ENCODE results near the gene LDHAL6B.
A peak's percentile ranks its signal among the peaks of the same experiment; 100 is the strongest.
"Not testable (repeated sequence)": the region's sequence is repeated elsewhere in the genome, so short reads cannot be mapped to it uniquely, and the experiment has no call there.

The LDHAL6B gene

GRCh38 chr15:59206623-59207183, at the start of gene LDHAL6B:
TSS of gene LDHAL6B (plus strand) at chr15:59206843. CDS start at chr15:59206941, 98 bp downstream.
- no peak for TF ChIP-seq CTCF (conservative IDR thresholded peaks at IDR 0.05; ENCODE audit: control insufficient read depth, insufficient read depth, low read depth, low read length)
- DNase-seq (ENCODE audit: low read depth) = no peak
- no peak within 1 kb of the TSS for H3K4me3 ChIP-seq (ENCODE audit: control insufficient read depth, low read depth, low read length)

- H3K4me3 ChIP-seq (ENCODE audit: control insufficient read depth, low read depth, low read length) = no peak overlapping the region
- no peak for DNase-seq (ENCODE audit: low read depth)
- TF ChIP-seq CTCF (conservative IDR thresholded peaks at IDR 0.05; ENCODE audit: control insufficient read depth, insufficient read depth, low read depth, low read length) = no peak
Measured at GRCh38 chr15:59157396-59157795, 49.2 kb upstream of the LDHAL6B start.

GRCh38 chr15:59157840-59158700, 48.6 kb upstream of the LDHAL6B start:
- TF ChIP-seq CTCF (conservative IDR thresholded peaks at IDR 0.05; ENCODE audit: control insufficient read depth, insufficient read depth, low read depth, low read length) = no peak
- DNase-seq (ENCODE audit: low read depth) = no peak
- H3K4me3 ChIP-seq (ENCODE audit: control insufficient read depth, low read depth, low read length) = no peak overlapping the region

- TF ChIP-seq CTCF (conservative IDR thresholded peaks at IDR 0.05; ENCODE audit: control insufficient read depth, insufficient read depth, low read depth, low read length) = no peak
- no peak for DNase-seq (ENCODE audit: low read depth)
- no peak overlapping the region for H3K4me3 ChIP-seq (ENCODE audit: control insufficient read depth, low read depth, low read length)
Measured at GRCh38 chr15:59158701-59159034, 48.0 kb upstream of the LDHAL6B start.

- no peak for TF ChIP-seq CTCF (conservative IDR thresholded peaks at IDR 0.05; ENCODE audit: control insufficient read depth, insufficient read depth, low read depth, low read length)
- DNase-seq (ENCODE audit: low read depth) = no peak
- H3K4me3 ChIP-seq (ENCODE audit: control insufficient read depth, low read depth, low read length) = no peak overlapping the region
Measured at GRCh38 chr15:59159210-59159609, 47.4 kb upstream of the LDHAL6B start.

- DNase-seq (ENCODE audit: low read depth) = no peak
- no peak overlapping the region for H3K4me3 ChIP-seq (ENCODE audit: control insufficient read depth, low read depth, low read length)
- TF ChIP-seq CTCF (conservative IDR thresholded peaks at IDR 0.05; ENCODE audit: control insufficient read depth, insufficient read depth, low read depth, low read length) = peak; percentile 47
Measured at GRCh38 chr15:59160880-59161593, 45.6 kb upstream of the LDHAL6B start.

GRCh38 chr15:59162080-59162479, 44.6 kb upstream of the LDHAL6B start:
- H3K4me3 ChIP-seq (ENCODE audit: control insufficient read depth, low read depth, low read length); DNase-seq (ENCODE audit: low read depth): not testable (repeated sequence)

Measured in fibroblast of mammary gland (primary cell).